Adrenal gland (tissue), 5 donors: ENCODE results near the gene SLC25A51.

Experiments used
- POLR2A ChIP-seq, 2 donors: fragments of 450-650 bp; IDR thresholded peaks; one replicate each; pipeline ENCODE4 v1.6.1; 2017; ENCODE audit warnings: antibody characterized with exemption in 2 of 2, mild to moderate bottlenecking in 2 of 2, moderate library complexity in 1 of 2
- TF ChIP-seq, protein P1 (sequence below), 6 experiments: fragments of 450-650 bp in 4 of 6; fragments of 200-600 bp in 2 of 6; sonication (generic) in 1 of 6; IDR thresholded peaks; 1 replicate in 5 of 6; 2 replicates in 1 of 6; pipeline versions ENCODE4 v1.5.1 to v1.8.0; 2016 to 2021; ENCODE audit warnings: antibody characterized with exemption in 6 of 6, mild to moderate bottlenecking in 2 of 6, moderate library complexity in 1 of 6
- donor health status: DM: no; HTN: no; CAD: no.

DNA sequence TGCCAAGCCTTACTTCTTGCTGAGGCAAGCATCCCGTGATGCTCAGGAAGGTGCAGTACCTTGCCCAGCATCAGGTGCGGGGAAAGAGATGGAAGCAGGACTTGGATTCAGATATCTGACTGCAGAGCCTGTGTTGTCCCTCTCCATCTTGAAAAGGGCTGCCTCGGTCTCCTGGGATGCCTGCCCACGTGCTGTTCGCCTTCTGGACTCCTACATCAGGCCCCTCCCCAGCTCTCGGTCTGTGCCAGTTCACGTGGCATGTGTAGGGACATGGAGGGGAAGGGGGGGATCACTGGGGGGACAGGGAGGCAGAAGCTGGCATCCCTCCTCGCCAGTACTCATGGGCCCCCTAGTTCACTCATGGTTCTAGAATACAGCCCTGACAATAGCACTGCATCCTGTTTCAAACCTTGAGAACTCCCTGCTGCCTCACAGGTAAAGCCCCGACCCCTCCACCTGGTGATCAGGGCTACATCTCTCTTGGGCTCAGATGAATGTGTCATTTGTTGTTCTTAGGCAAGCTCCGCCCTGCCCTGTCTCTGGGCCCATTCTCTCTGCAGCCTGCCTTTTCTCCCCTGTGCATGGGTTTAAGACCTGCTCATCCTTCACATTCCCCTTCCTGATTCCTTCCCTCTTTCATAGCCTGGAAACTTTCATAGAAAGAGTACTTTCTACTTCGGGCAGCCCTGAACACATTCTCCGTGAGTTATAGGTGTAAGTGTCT, 38.9 kb upstream of the SLC25A51 start:
- TF ChIP-seq, protein P1, sequence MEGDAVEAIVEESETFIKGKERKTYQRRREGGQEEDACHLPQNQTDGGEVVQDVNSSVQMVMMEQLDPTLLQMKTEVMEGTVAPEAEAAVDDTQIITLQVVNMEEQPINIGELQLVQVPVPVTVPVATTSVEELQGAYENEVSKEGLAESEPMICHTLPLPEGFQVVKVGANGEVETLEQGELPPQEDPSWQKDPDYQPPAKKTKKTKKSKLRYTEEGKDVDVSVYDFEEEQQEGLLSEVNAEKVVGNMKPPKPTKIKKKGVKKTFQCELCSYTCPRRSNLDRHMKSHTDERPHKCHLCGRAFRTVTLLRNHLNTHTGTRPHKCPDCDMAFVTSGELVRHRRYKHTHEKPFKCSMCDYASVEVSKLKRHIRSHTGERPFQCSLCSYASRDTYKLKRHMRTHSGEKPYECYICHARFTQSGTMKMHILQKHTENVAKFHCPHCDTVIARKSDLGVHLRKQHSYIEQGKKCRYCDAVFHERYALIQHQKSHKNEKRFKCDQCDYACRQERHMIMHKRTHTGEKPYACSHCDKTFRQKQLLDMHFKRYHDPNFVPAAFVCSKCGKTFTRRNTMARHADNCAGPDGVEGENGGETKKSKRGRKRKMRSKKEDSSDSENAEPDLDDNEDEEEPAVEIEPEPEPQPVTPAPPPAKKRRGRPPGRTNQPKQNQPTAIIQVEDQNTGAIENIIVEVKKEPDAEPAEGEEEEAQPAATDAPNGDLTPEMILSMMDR (IDR thresholded peaks at IDR 0.05), result no peak
- no peak for TF ChIP-seq POLR2A (IDR thresholded peaks at IDR 0.05)
